Endothelial cell of umbilical vein (primary cell): ENCODE results near the gene RGL4. TPM values are rescaled to one million over a fixed set of nuclear protein-coding genes. Genes with fewer than 3 reads are reported as not detected.

Source experiments
- BruUV-seq: library from RNA; stranded (reverse); fragments of 400-500 nt; replicated peaks from 2 replicates; lab custom pipeline; 2021; lab: Mats Ljungman, UMichigan
- CTCF ChIA-PET: fragments of 300-600, 350-600 bp; sonication (Branson Sonifier 250); formaldehyde crosslinking; loops from one replicate; lab custom pipeline; 2021; ENCODE audit warnings: antibody characterized with exemption, inconsistent platforms; lab: Charles Lee
- POLR2A ChIA-PET: fragments of 300-600, 350-600 bp; sonication (Branson Sonifier 250); formaldehyde crosslinking; loops from one replicate; lab custom pipeline; 2021; ENCODE audit warnings: antibody characterized with exemption, inconsistent platforms; lab: Charles Lee
- DNase-seq: peaks from one replicate; pipeline ENCODE4 v3.0.0-alpha.2; 2011; ENCODE audit warnings: low read depth, low spot score
- FAIRE-seq: peaks from 2 replicates; lab custom pipeline; 2011; peaks lifted over from hg19 to GRCh38; lab: Jason Lieb, UNC
- H2AFZ ChIP-seq: 2 replicates; pipeline ENCODE4 v1.6.0; 2012; ENCODE audit warnings: low read depth, low read length, control low read depth, inconsistent platforms
- H3K27ac ChIP-seq: 2 replicates; pipeline ENCODE4 v1.5.1; 2011; ENCODE audit warnings: low read depth, mild to moderate bottlenecking, control low read depth, low read length, moderate library complexity; ENCODE audit not compliant: insufficient read depth
- H3K27me3 ChIP-seq, 2 experiments: 2 replicates each; pipeline versions ENCODE4 v1.6.0 to v1.6.1; 2011; ENCODE audit warnings: low read length in 2 of 2, mixed read lengths in 1 of 2; ENCODE audit not compliant: control insufficient read depth in 2 of 2, insufficient read depth in 2 of 2
- H3K36me3 ChIP-seq, 2 experiments: 2 replicates in 1 of 2; 3 replicates in 1 of 2; pipeline ENCODE4 v1.5.1; 2011; ENCODE audit warnings: low read length in 2 of 2, mild to moderate bottlenecking in 1 of 2, moderate library complexity in 1 of 2; ENCODE audit not compliant: control insufficient read depth in 2 of 2, insufficient read depth in 2 of 2; ENCODE audit errors: extremely low read depth in 1 of 2
- H3K4me1 ChIP-seq: 3 replicates; pipeline ENCODE4 v1.5.1; 2011; ENCODE audit warnings: mild to moderate bottlenecking, low read length; ENCODE audit not compliant: control insufficient read depth, insufficient read depth; ENCODE audit errors: extremely low read depth
- H3K4me2 ChIP-seq: 2 replicates; pipeline ENCODE4 v1.6.1; 2011; ENCODE audit warnings: low read length, control low read depth, mixed read lengths; ENCODE audit not compliant: insufficient read depth
- H3K4me3 ChIP-seq, 3 experiments: fragments of 200-600 bp in 1 of 3; sonication (generic), shearing (Covaris generic) in 1 of 3; replicated peaks in 1 of 3; 2 replicates each; pipeline ENCODE4 v1.5.1; 2011 to 2016; ENCODE audit warnings: control low read depth in 3 of 3, low read length in 3 of 3, mild to moderate bottlenecking in 2 of 3, inconsistent platforms in 1 of 3, low read depth in 1 of 3, moderate library complexity in 1 of 3; ENCODE audit not compliant: insufficient read depth in 1 of 3
- H3K79me2 ChIP-seq: 2 replicates; pipeline ENCODE4 v1.6.0; 2012; ENCODE audit warnings: low read length, inconsistent platforms; ENCODE audit not compliant: control insufficient read depth, insufficient read depth
- H3K9ac ChIP-seq: replicated peaks from 2 replicates; pipeline ENCODE3; 2011; ENCODE audit warnings: low read length, control low read depth; ENCODE audit not compliant: insufficient read depth; ENCODE audit errors: extremely low read depth
- H3K9me1 ChIP-seq: replicated peaks from 3 replicates; pipeline ENCODE4 v1.6.0; 2011; ENCODE audit warnings: mild to moderate bottlenecking, low read length; ENCODE audit not compliant: control insufficient read depth, insufficient read depth; ENCODE audit errors: extremely low read depth
- H3K9me3 ChIP-seq: replicated peaks from 2 replicates; pipeline ENCODE4 v1.5.1; 2012; ENCODE audit warnings: low read length, inconsistent platforms; ENCODE audit not compliant: control insufficient read depth, insufficient read depth
- H4K20me1 ChIP-seq: replicated peaks from 2 replicates; pipeline ENCODE3; 2011; ENCODE audit warnings: mild to moderate bottlenecking, low read length; ENCODE audit not compliant: control insufficient read depth, insufficient read depth; ENCODE audit errors: extremely low read depth
- CTCF ChIP-seq, 2 donors: IDR thresholded peaks; 1 replicate in 1 of 2; 2 replicates in 1 of 2; pipeline ENCODE4 v1.5.1; 2011; ENCODE audit warnings: low read length in 2 of 2, mild to moderate bottlenecking in 2 of 2, moderate library complexity in 2 of 2, control low read depth in 1 of 2, inconsistent platforms in 1 of 2, low read depth in 1 of 2; ENCODE audit not compliant: insufficient read depth in 1 of 2; ENCODE audit errors: extremely low read depth in 1 of 2
- EZH2 ChIP-seq: IDR thresholded peaks from 2 replicates; pipeline ENCODE4 v1.6.1; 2012; ENCODE audit warnings: borderline replicate concordance, low read depth, mild to moderate bottlenecking, moderate library complexity, low read length, inconsistent platforms; ENCODE audit not compliant: severe bottlenecking
- FOS ChIP-seq: IDR thresholded peaks from 2 replicates; pipeline ENCODE4 v1.6.1; 2011; ENCODE audit warnings: mild to moderate bottlenecking, low read length, moderate library complexity, borderline replicate concordance; ENCODE audit not compliant: insufficient read depth
- GATA2 ChIP-seq: IDR thresholded peaks from 2 replicates; pipeline ENCODE4 v1.7.0; 2011; ENCODE audit warnings: low read depth, mild to moderate bottlenecking, moderate library complexity, mixed read lengths, low read length; ENCODE audit not compliant: insufficient read length, insufficient read depth
- JUN ChIP-seq: IDR thresholded peaks from 2 replicates; pipeline ENCODE4 v1.6.1; 2011; ENCODE audit warnings: borderline replicate concordance, low read depth; ENCODE audit not compliant: insufficient read length, insufficient read depth
- MAX ChIP-seq: IDR thresholded peaks from 2 replicates; pipeline ENCODE4 v1.6.1; 2011; ENCODE audit not compliant: insufficient read depth, insufficient read length
- MYC ChIP-seq: IDR thresholded peaks from one replicate; pipeline ENCODE4 v1.6.1; 2011; ENCODE audit warnings: mild to moderate bottlenecking, low read depth, low read length
- POLR2A ChIP-seq: IDR thresholded peaks from 2 replicates; pipeline ENCODE4 v1.6.1; 2012; ENCODE audit warnings: low read depth, mild to moderate bottlenecking, control low read depth, low read length
- POLR2AphosphoS5 ChIP-seq: IDR thresholded peaks from 2 replicates; pipeline ENCODE4 v1.6.1; 2012; ENCODE audit warnings: low read depth, mild to moderate bottlenecking, control low read depth, low read length, moderate library complexity; ENCODE audit not compliant: insufficient read depth
- dilution Hi-C: fragments of 300-500 bp; cut with MboI; formaldehyde crosslinking; loops from one replicate; pipeline ENCODE4 v1.15.0; 2019; ENCODE audit warnings: low sequenced_read_pairs; ENCODE audit not compliant: extremely low pct_ligation_motif_present
- intact Hi-C: fragments of 100-400 bp; cut with micrococcal nuclease; formaldehyde crosslinking; loops from one replicate; pipeline ENCODE4 v1.10.0; 2022
- polyA plus RNA-seq, 4 experiments: library from polyadenylated mRNA; depleted of rRNA in 3 of 4; stranded (reverse) in 3 of 4; unstranded in 1 of 4; fragments of >200 nt; gene quantifications; 2 replicates each; pipeline versions ENCODE4 v1.2.1 to v1.2.3, GENCODE V29; 2011 to 2012; ENCODE audit warnings: missing spikeins in 1 of 4
- total RNA-seq: library from RNA; stranded (reverse); gene quantifications from 2 replicates; pipeline ENCODE4 v1.2.3, GENCODE V29; 2021

RGL4 gene
- total and polyA plus RNA-seq, 2 donors (not counting 3 experiments of a cell fraction or from before 2014, with no cell fraction given) = not detected

- ChIA-PET CTCF (no interaction called here), POLR2A (no interaction called here)
- Histone ChIP-seq H3K9me1 (no peaks in the 10 kb centered on the region), H3K27ac (no peak overlapping the region), H3K9ac (no peak overlapping the region), H2AFZ (no peak overlapping the region), H3K4me2 (no peak overlapping the region), H3K4me1 (no peaks in the 10 kb centered on the region), H3K9me3 (no peaks in the 10 kb centered on the region), H3K79me2 (no peaks in the 10 kb centered on the region), H3K27me3 (no peaks in the 10 kb centered on the region), H3K4me3 (no peak overlapping the region), H3K36me3 (peaks cover 0 to 7% of the 10 kb centered on the region in 2 experiments), H4K20me1 (no peaks in the 10 kb centered on the region)
- dilution Hi-C loops = no loop called here
- DNase-seq (no peak), FAIRE-seq (no peak)
- BruUV-seq = no TSS peak
- TF ChIP-seq MYC (no peak), GATA2 (no peak), POLR2AphosphoS5 (no peak), JUN (no peak), MAX (no peak), FOS (no peak), EZH2 (no peak), POLR2A (no peak), CTCF (IDR thresholded peaks at IDR 0.05; ENCODE audit: extremely low read depth in 1 of 2, insufficient read depth in 1 of 2, low read depth in 1 of 2, low read length in 2 of 2) (no peak)
- intact Hi-C loops = no loop called here
Measured at GRCh38 chr22:23685205-23685784, 5.5 kb upstream of the RGL4 start.
